T-helper 1 cell treated with Interleukin-12 subunit alpha and Interleukin-12 subunit beta and Interleukin-4 antibody, amounts not matched to agents 30 μg/mL and 1 μg/mL, for 36 hours (primary cell): ENCODE data around the gene NR0B2.

ENCODE experiments used
- H3K27ac Mint-ChIP-seq: one replicate; pipeline ENCODE4 v1.8.0; 2021; ENCODE audit warnings: mild to moderate bottlenecking, mixed read lengths
- H3K27me3 Mint-ChIP-seq: one replicate; pipeline ENCODE4 v1.8.0; 2021; ENCODE audit warnings: low read depth, mixed read lengths
- H3K36me3 Mint-ChIP-seq: one replicate; pipeline ENCODE4 v1.8.0; 2021; ENCODE audit warnings: low read depth, mixed read lengths
- H3K4me1 Mint-ChIP-seq: one replicate; pipeline ENCODE4 v1.8.0; 2021; ENCODE audit warnings: low read depth, mixed read lengths
- H3K4me3 Mint-ChIP-seq: one replicate; pipeline ENCODE4 v1.8.0; 2021; ENCODE audit warnings: mild to moderate bottlenecking, moderate library complexity, mixed read lengths
- H3K9me3 Mint-ChIP-seq: one replicate; pipeline ENCODE4 v1.8.0; 2021; ENCODE audit warnings: mixed read lengths

The NR0B2 gene

GRCh38 chr1:26946270-26946669 is 32.5 kb upstream of the NR0B2 start:
- no peak overlapping the region for H3K4me3 Mint-ChIP-seq
- no peaks in the 10 kb centered on the region for H3K4me1 Mint-ChIP-seq
- no peaks in the 10 kb centered on the region for H3K27me3 Mint-ChIP-seq
- H3K27ac Mint-ChIP-seq, result no peak overlapping the region
- peaks cover 27% of the 10 kb centered on the region for H3K36me3 Mint-ChIP-seq
- no peaks in the 10 kb centered on the region for H3K9me3 Mint-ChIP-seq

GRCh38 chr1:26945728-26946127 is 32.0 kb upstream of the NR0B2 start:
- no peaks in the 10 kb centered on the region for H3K9me3 Mint-ChIP-seq
- no peaks in the 10 kb centered on the region for H3K4me1 Mint-ChIP-seq
- H3K36me3 Mint-ChIP-seq, result peaks cover 27% of the 10 kb centered on the region
- no peak overlapping the region for H3K4me3 Mint-ChIP-seq
- no peaks in the 10 kb centered on the region for H3K27me3 Mint-ChIP-seq
- H3K27ac Mint-ChIP-seq, result no peak overlapping the region

- Mint-ChIP-seq H3K27ac (no peak overlapping the region), H3K27me3 (no peaks in the 10 kb centered on the region), H3K4me1 (no peaks in the 10 kb centered on the region), H3K36me3 (peaks cover 27% of the 10 kb centered on the region), H3K4me3 (no peak overlapping the region), H3K9me3 (no peaks in the 10 kb centered on the region)
These were observed 31.4 kb upstream of the NR0B2 start for GRCh38 chr1:26945138-26945537.

- Mint-ChIP-seq H3K4me3 (no peak overlapping the region), H3K9me3 (no peaks in the 10 kb centered on the region), H3K4me1 (no peaks in the 10 kb centered on the region), H3K27ac (no peak overlapping the region), H3K27me3 (no peaks in the 10 kb centered on the region), H3K36me3 (peaks cover 27% of the 10 kb centered on the region)
These were observed 28.9 kb upstream of the NR0B2 start for GRCh38 chr1:26942656-26943055.

- H3K4me3 Mint-ChIP-seq, result no peak overlapping the region
- no peaks in the 10 kb centered on the region for H3K4me1 Mint-ChIP-seq
- no peak overlapping the region for H3K27ac Mint-ChIP-seq
- no peaks in the 10 kb centered on the region for H3K27me3 Mint-ChIP-seq
- peaks cover 25% of the 10 kb centered on the region for H3K36me3 Mint-ChIP-seq
- H3K9me3 Mint-ChIP-seq, result no peaks in the 10 kb centered on the region
These were observed 27.5 kb upstream of the NR0B2 start for GRCh38 chr1:26941311-26941710.

- no peaks in the 10 kb centered on the region for H3K27me3 Mint-ChIP-seq
- no peaks in the 10 kb centered on the region for H3K4me1 Mint-ChIP-seq
- H3K4me3 Mint-ChIP-seq, result no peak overlapping the region
- H3K36me3 Mint-ChIP-seq, result peaks cover 14% of the 10 kb centered on the region
- H3K27ac Mint-ChIP-seq, result no peak overlapping the region
- H3K9me3 Mint-ChIP-seq, result no peaks in the 10 kb centered on the region
These were observed 24.9 kb upstream of the NR0B2 start for GRCh38 chr1:26938659-26939025.

- Mint-ChIP-seq H3K4me1 (no peaks in the 10 kb centered on the region), H3K4me3 (no peak overlapping the region), H3K36me3 (peaks cover 11% of the 10 kb centered on the region), H3K27me3 (no peaks in the 10 kb centered on the region), H3K9me3 (no peaks in the 10 kb centered on the region), H3K27ac (no peak overlapping the region)
These were observed 24.4 kb upstream of the NR0B2 start for GRCh38 chr1:26938004-26938658.

- Mint-ChIP-seq H3K9me3 (no peaks in the 10 kb centered on the region), H3K36me3 (peaks cover 7% of the 10 kb centered on the region)
These were observed 23.0 kb upstream of the NR0B2 start for GRCh38 chr1:26936823-26937222.

GRCh38 chr1:26932531-26932930 is 18.8 kb upstream of the NR0B2 start:
- Mint-ChIP-seq H3K4me1 (peaks cover 4% of the 10 kb centered on the region), H3K27ac (no peak overlapping the region), H3K36me3 (peaks cover 19% of the 10 kb centered on the region), H3K9me3 (no peaks in the 10 kb centered on the region), H3K4me3 (no peak overlapping the region), H3K27me3 (no peaks in the 10 kb centered on the region)

More at GRCh38 chr1:26936823-26937222, 23.0 kb upstream of the NR0B2 start:
- H3K4me1 Mint-ChIP-seq, result peaks cover 4% of the 10 kb centered on the region
- no peak overlapping the region for H3K4me3 Mint-ChIP-seq
- no peak overlapping the region for H3K27ac Mint-ChIP-seq
- H3K27me3 Mint-ChIP-seq, result no peaks in the 10 kb centered on the region

GRCh38 chr1:26923711-26924110 is 9.9 kb upstream of the NR0B2 start:
- Mint-ChIP-seq H3K27ac (peak overlapping the region; percentile 7), H3K4me3 (peak overlapping the region; percentile 36), H3K9me3 (no peaks in the 10 kb centered on the region), H3K36me3 (peaks cover 25% of the 10 kb centered on the region), H3K4me1 (peaks cover 31% of the 10 kb centered on the region), H3K27me3 (no peaks in the 10 kb centered on the region)

GRCh38 chr1:26922901-26923300 is 9.1 kb upstream of the NR0B2 start:
- no peaks in the 10 kb centered on the region for H3K27me3 Mint-ChIP-seq
- H3K36me3 Mint-ChIP-seq, result peaks cover 18% of the 10 kb centered on the region
- H3K4me1 Mint-ChIP-seq, result peaks cover 31% of the 10 kb centered on the region
- peak overlapping the region; percentile 95 for H3K4me3 Mint-ChIP-seq
- H3K27ac Mint-ChIP-seq, result peak overlapping the region; percentile 67
- no peaks in the 10 kb centered on the region for H3K9me3 Mint-ChIP-seq

GRCh38 chr1:26922431-26922729 is 8.6 kb upstream of the NR0B2 start:
- Mint-ChIP-seq H3K27ac (peak overlapping the region; percentile 94), H3K4me3 (peak overlapping the region; percentile 95), H3K27me3 (no peaks in the 10 kb centered on the region), H3K36me3 (peaks cover 14% of the 10 kb centered on the region), H3K4me1 (peaks cover 31% of the 10 kb centered on the region), H3K9me3 (no peaks in the 10 kb centered on the region)

GRCh38 chr1:26921540-26922430 is 8.0 kb upstream of the NR0B2 start, which contains the start of gene NUDC:
Gene NUDC, plus strand, starts transcription at chr1:26921743. Its CDS starts 106 bp downstream, at chr1:26921849.
- peak within 1 kb of the TSS; percentile 95 for H3K4me3 Mint-ChIP-seq
- H3K27me3 Mint-ChIP-seq, result no peaks in the 10 kb centered on the region
- H3K9me3 Mint-ChIP-seq, result no peaks in the 10 kb centered on the region
- peaks cover 27% of the 10 kb centered on the region for H3K4me1 Mint-ChIP-seq
- H3K36me3 Mint-ChIP-seq, result peaks cover 10% of the 10 kb centered on the region
- peak within 1 kb of the TSS; percentile 94 for H3K27ac Mint-ChIP-seq

GRCh38 chr1:26921126-26921539 is 7.4 kb upstream of the NR0B2 start:
- Mint-ChIP-seq H3K27ac (peak overlapping the region; percentile 94), H3K9me3 (no peaks in the 10 kb centered on the region), H3K4me3 (peak overlapping the region; percentile 95), H3K27me3 (no peaks in the 10 kb centered on the region), H3K4me1 (peaks cover 27% of the 10 kb centered on the region), H3K36me3 (peaks cover 9% of the 10 kb centered on the region)

GRCh38 chr1:26915204-26915842 is 1.5 kb upstream of the NR0B2 start:
- Mint-ChIP-seq H3K27ac (no peak overlapping the region), H3K4me3 (no peak overlapping the region), H3K4me1 (peaks cover 3% of the 10 kb centered on the region), H3K36me3 (no peaks in the 10 kb centered on the region), H3K27me3 (no peaks in the 10 kb centered on the region), H3K9me3 (no peaks in the 10 kb centered on the region)
